AG10803 (cell line): ENCODE results near the gene NFKBIE.

Source experiments
- DNase-seq: peaks from one replicate; pipeline ENCODE4 v3.0.0; 2010; ENCODE audit warnings: low read depth
- H3K4me3 ChIP-seq: 2 replicates; pipeline ENCODE4 v1.5.1; 2011; ENCODE audit warnings: mild to moderate bottlenecking, low read length, control low read depth
- CTCF ChIP-seq: conservative IDR thresholded peaks from 2 replicates; pipeline ENCODE4 v1.5.1; 2011; ENCODE audit warnings: mild to moderate bottlenecking, low read length, control low read depth, inconsistent platforms

NFKBIE gene

GRCh38 chr6:44261581-44261980 lies 3.8 kb downstream of the NFKBIE start:
- no peak for TF ChIP-seq CTCF
- DNase-seq = no peak
- H3K4me3 ChIP-seq = no peak overlapping the region

GRCh38 chr6:44260451-44261297 lies 4.7 kb downstream of the NFKBIE start:
- no peak for DNase-seq
- no peak for TF ChIP-seq CTCF
- no peak overlapping the region for H3K4me3 ChIP-seq

GRCh38 chr6:44260011-44260410 lies 5.3 kb downstream of the NFKBIE start:
- no peak for TF ChIP-seq CTCF
- DNase-seq = no peak
- no peak overlapping the region for H3K4me3 ChIP-seq

- DNase-seq = no peak
- TF ChIP-seq CTCF = no peak
- no peak overlapping the region for H3K4me3 ChIP-seq
Observed at GRCh38 chr6:44258921-44259320, 6.4 kb downstream of the NFKBIE start.

- no peak overlapping the region for H3K4me3 ChIP-seq
- TF ChIP-seq CTCF = no peak
- no peak for DNase-seq
Observed at GRCh38 chr6:44258325-44258863, 7.0 kb downstream of the NFKBIE start.

GRCh38 chr6:44257753-44258324 lies 7.5 kb downstream of the NFKBIE start:
- H3K4me3 ChIP-seq = peak overlapping the region; percentile 60
- DNase-seq = no peak
- no peak; the same call in none of the 2 replicates for TF ChIP-seq CTCF
